ENCODE results near the gene ZNF853.
"Not testable (repeated sequence)": the region's sequence is repeated elsewhere in the genome, so short reads cannot be mapped to it uniquely, and the experiment has no call there.

Gene ZNF853

GRCh38 chr7:6606866-6607583 lies 8.4 kb upstream of the ZNF853 start:
- DNase-seq, result no peak

GRCh38 chr7:6607651-6608051 lies 7.8 kb upstream of the ZNF853 start:
- DNase-seq, result no peak

GRCh38 chr7:6608081-6608480 lies 7.3 kb upstream of the ZNF853 start:
- DNase-seq, result no peak

GRCh38 chr7:6608794-6609193 lies 6.6 kb upstream of the ZNF853 start:
- DNase-seq, result no peak

GRCh38 chr7:6612819-6613218 lies 2.6 kb upstream of the ZNF853 start:
- no peak for DNase-seq

GRCh38 chr7:6613706-6614105 lies 1.7 kb upstream of the ZNF853 start:
- no peak for DNase-seq

- no peak for DNase-seq
These were observed 529 bp downstream of the ZNF853 start for GRCh38 chr7:6615723-6616555.

- no peak for DNase-seq
These were observed 1.6 kb downstream of the ZNF853 start for GRCh38 chr7:6616854-6617643.

- DNase-seq, result no peak
These were observed 3.2 kb downstream of the ZNF853 start for GRCh38 chr7:6618621-6619020.

- DNase-seq, result no peak
These were observed 4.6 kb downstream of the ZNF853 start for GRCh38 chr7:6619961-6620360.

- no peak for DNase-seq
These were observed 6.1 kb downstream of the ZNF853 start for GRCh38 chr7:6621195-6622133.

- DNase-seq, result no peak
These were observed 6.8 kb downstream of the ZNF853 start for GRCh38 chr7:6622134-6622710.

GRCh38 chr7:6623589-6624245 lies 8.3 kb downstream of the ZNF853 start:
- no peak for DNase-seq

GRCh38 chr7:6624246-6624611 lies 8.8 kb downstream of the ZNF853 start:
- no peak for DNase-seq

GRCh38 chr7:6628045-6628444 lies 12.6 kb downstream of the ZNF853 start:
- DNase-seq, result no peak

- no peak for DNase-seq
These were observed 14.8 kb downstream of the ZNF853 start for GRCh38 chr7:6630007-6630849.

GRCh38 chr7:6631605-6632004 lies 16.2 kb downstream of the ZNF853 start:
- no peak for DNase-seq

- no peak for DNase-seq
These were observed 18.6 kb downstream of the ZNF853 start for GRCh38 chr7:6634021-6634420.

GRCh38 chr7:6634971-6635370 lies 19.6 kb downstream of the ZNF853 start:
- not testable (repeated sequence) for DNase-seq

GRCh38 chr7:6636741-6637543 lies 21.5 kb downstream of the ZNF853 start, which contains the start of gene ZNF316:
ZNF316 (plus strand) TSS chr7:6637318; CDS start chr7:6642410, 5,092 bp downstream.
- DNase-seq, result no peak
